SK-N-SH treated with all-trans-retinoic acid at 6 μM for 48 hours (cell line): ENCODE measurements around the gene TMEM120B.

Experiments used
- ATAC-seq: fragments of 200-7000 bp; cut with Tn5 transposase; 3 replicates; pipeline ENCODE4 v1.9.1; 2020; ENCODE audit warnings: mild to moderate bottlenecking, moderate library complexity
- ARNTL ChIP-seq: fragments of 450-650 bp; formaldehyde crosslinking; IDR thresholded peaks from 2 replicates; pipeline ENCODE4 v1.5.0; 2020; ENCODE audit warnings: low read depth, mild to moderate bottlenecking, moderate library complexity, borderline replicate concordance
- BACH2 ChIP-seq: fragments of 250-450 bp; sonication (Bioruptor Pico); IDR thresholded peaks from 2 replicates; pipeline ENCODE4 v1.9.0; 2021; ENCODE audit warnings: mild to moderate bottlenecking, borderline replicate concordance
- CREB5 ChIP-seq: fragments of 250-450 bp; sonication (Bioruptor Pico); IDR thresholded peaks from 2 replicates; pipeline ENCODE4 v1.5.1; 2020; ENCODE audit warnings: low read depth, mild to moderate bottlenecking, moderate library complexity
- CSDC2 ChIP-seq: fragments of 250-450 bp; sonication (Bioruptor Pico); IDR thresholded peaks from 2 replicates; pipeline ENCODE4 v1.5.0; 2020; ENCODE audit warnings: mild to moderate bottlenecking, moderate library complexity
- ESRRG ChIP-seq: fragments of 250-450 bp; sonication (Bioruptor Pico); IDR thresholded peaks from 2 replicates; pipeline ENCODE4 v1.6.1; 2021; ENCODE audit warnings: mild to moderate bottlenecking
- GLIS3 ChIP-seq: fragments of 250-450 bp; sonication (Bioruptor Pico); IDR thresholded peaks from 2 replicates; pipeline ENCODE4 v1.5.0; 2020; ENCODE audit warnings: mild to moderate bottlenecking, moderate library complexity
- OSR1 ChIP-seq: fragments of 250-450 bp; sonication (Bioruptor Pico); IDR thresholded peaks from 2 replicates; pipeline ENCODE4 v1.8.0; 2022; ENCODE audit warnings: moderate library complexity, mild to moderate bottlenecking, inconsistent platforms
- PATZ1 ChIP-seq: fragments of 250-450 bp; sonication (Bioruptor Pico); IDR thresholded peaks from 2 replicates; pipeline ENCODE4 v1.8.0; 2020; ENCODE audit warnings: mild to moderate bottlenecking, moderate library complexity, borderline replicate concordance
- POU6F1 ChIP-seq: fragments of 250-450 bp; sonication (Bioruptor Pico); IDR thresholded peaks from 2 replicates; pipeline ENCODE4 v1.8.0; 2021; ENCODE audit warnings: low read depth, mild to moderate bottlenecking, moderate library complexity, borderline replicate concordance
- PPARA ChIP-seq: fragments of 250-450 bp; sonication (Bioruptor Pico); IDR thresholded peaks from 2 replicates; pipeline ENCODE4 v1.5.0; 2020; ENCODE audit warnings: mild to moderate bottlenecking, borderline replicate concordance
- RARB ChIP-seq: fragments of 250-450 bp; sonication (Bioruptor Pico); IDR thresholded peaks from 2 replicates; pipeline ENCODE4 v1.8.0; 2021; ENCODE audit warnings: mild to moderate bottlenecking, moderate library complexity
- TCF4 ChIP-seq: fragments of 250-450 bp; sonication (Bioruptor Pico); IDR thresholded peaks from 2 replicates; pipeline ENCODE4 v1.8.0; 2021; ENCODE audit warnings: mild to moderate bottlenecking, moderate library complexity, borderline replicate concordance
- TOX ChIP-seq: fragments of 250-450 bp; sonication (Bioruptor Pico); IDR thresholded peaks from 2 replicates; pipeline ENCODE4 v1.8.0; 2021; ENCODE audit warnings: mild to moderate bottlenecking, moderate library complexity, borderline replicate concordance
- TSHZ2 ChIP-seq: fragments of 250-450 bp; sonication (Bioruptor Pico); IDR thresholded peaks from 2 replicates; pipeline ENCODE4 v1.5.0; 2020; ENCODE audit warnings: mild to moderate bottlenecking, moderate library complexity
- ZC3H10 ChIP-seq: fragments of 250-450 bp; sonication (Bioruptor Pico); IDR thresholded peaks from 2 replicates; pipeline ENCODE4 v1.5.1; 2021; ENCODE audit warnings: mild to moderate bottlenecking, moderate library complexity
- ZFP3 ChIP-seq: fragments of 250-450 bp; sonication (Bioruptor Pico); IDR thresholded peaks from 2 replicates; pipeline ENCODE4 v1.5.0; 2020; ENCODE audit warnings: mild to moderate bottlenecking, moderate library complexity
- ZFP30 ChIP-seq: fragments of 450-650 bp; formaldehyde crosslinking; IDR thresholded peaks from 2 replicates; pipeline ENCODE4 v1.5.0; 2022; ENCODE audit warnings: mild to moderate bottlenecking, moderate library complexity
- ZNF70 ChIP-seq: fragments of 450-650 bp; formaldehyde crosslinking; IDR thresholded peaks from 2 replicates; pipeline ENCODE4 v1.5.0; 2020; ENCODE audit warnings: mild to moderate bottlenecking, moderate library complexity
- ZNF8 ChIP-seq: fragments of 450-650 bp; formaldehyde crosslinking; IDR thresholded peaks from 2 replicates; pipeline ENCODE4 v1.5.0; 2020; ENCODE audit warnings: mild to moderate bottlenecking, moderate library complexity

TMEM120B gene

GRCh38 chr12:121668750-121669520 is 43.6 kb upstream of the TMEM120B start:
- no peak for TF ChIP-seq ZNF70 (CRISPR knock-in tag)
- TF ChIP-seq CSDC2 = no peak
- no peak for TF ChIP-seq TCF4 (CRISPR knock-in tag)
- peak; percentile 54 for ATAC-seq

- no peak for ATAC-seq
- no peak for TF ChIP-seq TOX
Observed at GRCh38 chr12:121669521-121669900, 43.0 kb upstream of the TMEM120B start, which contains the start of gene MORN3. TSS of gene MORN3 (minus strand) at chr12:121669654. CDS start at chr12:121669483, 171 bp downstream.

GRCh38 chr12:121673013-121673511 is 39.5 kb upstream of the TMEM120B start:
- no peak for TF ChIP-seq ZFP3 (CRISPR knock-in tag)
- TF ChIP-seq OSR1 (CRISPR knock-in tag) = no peak
- TF ChIP-seq TCF4 (CRISPR knock-in tag) = no peak
- TF ChIP-seq POU6F1 (CRISPR knock-in tag) = no peak
- no peak for TF ChIP-seq ZFP30 (CRISPR knock-in tag)
- no peak for TF ChIP-seq PPARA (CRISPR knock-in tag)
- no peak for TF ChIP-seq GLIS3
- no peak for TF ChIP-seq ZC3H10 (CRISPR knock-in tag)
- TF ChIP-seq ZNF70 (CRISPR knock-in tag) = no peak
- no peak for TF ChIP-seq TOX
- TF ChIP-seq BACH2 (CRISPR knock-in tag) = no peak
- no peak for TF ChIP-seq RARB (CRISPR knock-in tag)
- no peak for TF ChIP-seq PATZ1 (CRISPR knock-in tag)
- TF ChIP-seq CSDC2 = no peak
- no peak for TF ChIP-seq ZNF8 (CRISPR knock-in tag)
- no peak for TF ChIP-seq ARNTL (CRISPR knock-in tag)
- peak; percentile 7 for ATAC-seq

- ATAC-seq = no peak
Observed at GRCh38 chr12:121676190-121676589, 36.4 kb upstream of the TMEM120B start.

More at GRCh38 chr12:121676190-121676589, 36.4 kb upstream of the TMEM120B start:
- TF ChIP-seq ZFP30 (CRISPR knock-in tag) (no peak), CREB5 (no peak), ESRRG (CRISPR knock-in tag) (no peak), TSHZ2 (CRISPR knock-in tag) (no peak), OSR1 (CRISPR knock-in tag) (no peak), RARB (CRISPR knock-in tag) (no peak), TCF4 (CRISPR knock-in tag) (no peak), BACH2 (CRISPR knock-in tag) (no peak)
